SK-N-SH (cell line): ENCODE results near the gene ANKRD16. TPM values are rescaled to one million over a fixed set of nuclear protein-coding genes. Genes with fewer than 3 reads are reported as not detected.

ENCODE experiments used
- CTCF ChIA-PET: fragments of 300-600, 350-600 bp; formaldehyde crosslinking; extraction: SDS; loops from one replicate; lab custom pipeline; 2021; lab: Yijun Ruan, JAX
- POLR2A ChIA-PET: fragments of 350-600 bp; sonication (Branson Sonifier 250); formaldehyde crosslinking; extraction: SDS; loops from one replicate; lab custom pipeline; 2020; ENCODE audit warnings: antibody characterized with exemption, inconsistent platforms; lab: Yijun Ruan, JAX
- DNase-seq: peaks from one replicate; pipeline ENCODE4 v3.0.0; 2012
- H2AFZ ChIP-seq: fragments of 200-600 bp; sonication (generic); 2 replicates; pipeline ENCODE4 v1.8.1; 2016; ENCODE audit warnings: antibody characterized with exemption, mild to moderate bottlenecking, low read depth
- H3F3A ChIP-seq: fragments of 200-600 bp; sonication (generic); replicated peaks from 2 replicates; pipeline ENCODE3; 2016; ENCODE audit warnings: antibody characterized with exemption, mild to moderate bottlenecking; ENCODE audit not compliant: insufficient read depth
- H3K27ac ChIP-seq, 2 experiments: fragments of 200-500 bp in 1 of 2; fragments of 200-600 bp in 1 of 2; sonication (Bioruptor generic) in 1 of 2; sonication (generic), shearing (Covaris generic) in 1 of 2; 2 replicates each; pipeline versions ENCODE4 v1.5.1 to v1.6.1; 2014 to 2016; ENCODE audit warnings: low read depth in 2 of 2, inconsistent platforms in 1 of 2, low read length in 1 of 2, mild to moderate bottlenecking in 1 of 2, mixed read lengths in 1 of 2
- H3K27me3 ChIP-seq: fragments of 200-600 bp; sonication (generic), shearing (Covaris generic); 2 replicates; pipeline ENCODE4 v1.6.1; 2016; ENCODE audit warnings: mixed run types; ENCODE audit not compliant: insufficient read depth
- H3K36me3 ChIP-seq, 2 experiments: fragments of 200-500 bp in 1 of 2; fragments of 200-600 bp in 1 of 2; sonication (Bioruptor generic) in 1 of 2; sonication (generic) in 1 of 2; replicated peaks in 1 of 2; 2 replicates each; pipeline versions ENCODE3 to v1.5.1; 2014 to 2016; ENCODE audit warnings: low read length in 1 of 2, mild to moderate bottlenecking in 1 of 2; ENCODE audit not compliant: insufficient read depth in 2 of 2, control insufficient read depth in 1 of 2
- H3K4me1 ChIP-seq, 2 experiments: fragments of 200-500 bp in 1 of 2; fragments of 200-600 bp in 1 of 2; sonication (Bioruptor generic) in 1 of 2; sonication (generic), shearing (Covaris generic) in 1 of 2; 2 replicates each; pipeline versions ENCODE4 v1.5.1 to v1.6.1; 2014 to 2016; ENCODE audit warnings: low read depth in 1 of 2, low read length in 1 of 2, mixed run types in 1 of 2; ENCODE audit not compliant: insufficient read depth in 2 of 2, control insufficient read depth in 1 of 2
- H3K4me2 ChIP-seq: fragments of 200-600 bp; sonication (generic), shearing (Covaris generic); 2 replicates; pipeline ENCODE4 v1.6.1; 2017; ENCODE audit warnings: mixed run types
- H3K4me3 ChIP-seq, 2 experiments: fragments of 200-500 bp in 1 of 2; fragments of 200-600 bp in 1 of 2; sonication (Bioruptor generic) in 1 of 2; sonication (generic), shearing (Covaris generic) in 1 of 2; 2 replicates each; pipeline versions ENCODE4 v1.5.1 to v1.8.1; 2014 to 2016; ENCODE audit warnings: low read depth in 2 of 2, inconsistent platforms in 1 of 2, low read length in 1 of 2, mild to moderate bottlenecking in 1 of 2, mixed read lengths in 1 of 2, moderate library complexity in 1 of 2
- H3K79me2 ChIP-seq: fragments of 200-600 bp; sonication (generic); 2 replicates; pipeline ENCODE4 v1.8.1; 2017; ENCODE audit warnings: mild to moderate bottlenecking; ENCODE audit not compliant: insufficient read depth
- H3K9ac ChIP-seq: fragments of 200-600 bp; sonication (generic); 2 replicates; pipeline ENCODE4 v1.6.1; 2017; ENCODE audit warnings: mixed run types
- H3K9me2 ChIP-seq: fragments of 200-600 bp; sonication (generic); 2 replicates; pipeline ENCODE4 v1.6.1; 2017; ENCODE audit warnings: mixed run types
- H3K9me3 ChIP-seq: fragments of 200-600 bp; sonication (generic); 2 replicates; pipeline ENCODE4 v1.6.1; 2017; ENCODE audit warnings: mixed run types, mild to moderate bottlenecking, moderate library complexity
- H4K20me1 ChIP-seq: fragments of 200-600 bp; sonication (generic); 2 replicates; pipeline ENCODE4 v1.6.1; 2017; ENCODE audit warnings: mild to moderate bottlenecking, mixed run types; ENCODE audit not compliant: insufficient read depth
- CTCF ChIP-seq: fragments of 200-600 bp; sonication (generic); IDR thresholded peaks from 2 replicates; pipeline ENCODE4 v1.6.1; 2017; ENCODE audit warnings: antibody characterized with exemption, mild to moderate bottlenecking, moderate library complexity
- ELF1 ChIP-seq: IDR thresholded peaks from 2 replicates; pipeline ENCODE4 v1.4.0; 2012
- EZH2phosphoT487 ChIP-seq: fragments of 200-600 bp; sonication (generic); IDR thresholded peaks from 2 replicates; pipeline ENCODE4 v1.6.1; 2017; ENCODE audit warnings: low read depth, mixed run types, mild to moderate bottlenecking, antibody characterized with exemption, moderate library complexity, borderline replicate concordance
- FOSL2 ChIP-seq: IDR thresholded peaks from 2 replicates; pipeline ENCODE4 v1.4.0; 2012; ENCODE audit warnings: low read depth, mild to moderate bottlenecking, moderate library complexity, borderline replicate concordance
- JUND ChIP-seq: IDR thresholded peaks from 2 replicates; pipeline ENCODE4 v1.4.0; 2012
- MAX ChIP-seq: IDR thresholded peaks from 2 replicates; pipeline ENCODE4 v1.4.0; 2012; ENCODE audit warnings: low read depth
- MEF2A ChIP-seq: IDR thresholded peaks from 2 replicates; pipeline ENCODE4 v1.4.0; 2012; ENCODE audit warnings: low read depth, borderline replicate concordance
- NFIC ChIP-seq: IDR thresholded peaks from 2 replicates; pipeline ENCODE4 v1.4.0; 2012; ENCODE audit warnings: borderline replicate concordance
- PBX3 ChIP-seq: IDR thresholded peaks from 2 replicates; pipeline ENCODE4; 2012
- RAD21 ChIP-seq: IDR thresholded peaks from 2 replicates; pipeline ENCODE4 v1.6.1; 2012; ENCODE audit warnings: mild to moderate bottlenecking, low read length
- RCOR1 ChIP-seq: fragments of 150-350 bp; IDR thresholded peaks from 2 replicates; pipeline ENCODE4 v1.6.1; 2017; ENCODE audit warnings: antibody characterized with exemption, low read length
- REST ChIP-seq: IDR thresholded peaks from 2 replicates; pipeline ENCODE4 v1.6.1; 2012; ENCODE audit warnings: mild to moderate bottlenecking, low read depth, low read length, moderate library complexity
- RFX5 ChIP-seq: IDR thresholded peaks from 2 replicates; pipeline ENCODE4 v1.6.1; 2012; ENCODE audit warnings: mild to moderate bottlenecking, improper control_type of control experiment, low read length
- RXRA ChIP-seq: IDR thresholded peaks from 2 replicates; pipeline ENCODE4 v1.4.0; 2012; ENCODE audit warnings: low read depth, mild to moderate bottlenecking, borderline replicate concordance
- SIN3A ChIP-seq: IDR thresholded peaks from 2 replicates; pipeline ENCODE4 v1.6.1; 2012; ENCODE audit warnings: low read depth, mild to moderate bottlenecking, low read length, moderate library complexity, borderline replicate concordance
- TEAD4 ChIP-seq: IDR thresholded peaks from 2 replicates; pipeline ENCODE4 v1.4.0; 2012; ENCODE audit warnings: mild to moderate bottlenecking, borderline replicate concordance; ENCODE audit not compliant: insufficient read depth
- USF1 ChIP-seq: IDR thresholded peaks from 2 replicates; pipeline ENCODE4 v1.4.0; 2012; ENCODE audit warnings: low read depth, borderline replicate concordance
- USF2 ChIP-seq: fragments of 150-350 bp; IDR thresholded peaks from 2 replicates; pipeline ENCODE4 v1.6.1; 2017; ENCODE audit warnings: antibody characterized with exemption, low read length, low read depth, borderline replicate concordance
- YY1 ChIP-seq: IDR thresholded peaks from 2 replicates; pipeline ENCODE4 v1.4.0; 2012; ENCODE audit warnings: low read depth, mild to moderate bottlenecking
- ZBTB33 ChIP-seq: IDR thresholded peaks from 2 replicates; pipeline ENCODE4 v1.4.0; 2012; ENCODE audit warnings: low read depth, borderline replicate concordance
- WGBS: methylation state at CpG from one replicate; pipeline ENCODE4 v1.1.6; 2017; ENCODE audit warnings: low lambda C conversion rate; 5-methylcytosine and 5-hydroxymethylcytosine counted together
- polyA plus RNA-seq, 3 experiments: library from polyadenylated mRNA; depleted of rRNA; stranded (reverse); fragments of >200 nt; gene quantifications; 2 replicates each; pipeline ENCODE4 v1.2.3, GENCODE V29; 2012

Gene ANKRD16
- polyA plus RNA-seq, 1 of the 3 experiments (the other 2 are of a cell fraction): 9.9 TPM

GRCh38 chr10:5813341-5814109 is 76.2 kb downstream of the ANKRD16 start, which contains the start of gene GDI2:
Gene GDI2 (minus strand): TSS chr10:5813434. CDS start chr10:5813258, 176 bp downstream.
- ChIA-PET POLR2A (interaction anchor here (0.9 to 2.3 kb wide), 3 partner anchors 30 to 77 kb away, joined by 4 to 17 read pairs (median 4); partner anchors contain the start of genes ANKRD16 and FBH1), CTCF (interaction anchor here (1.0 to 2.4 kb wide), 4 partner anchors 16 to 152 kb away, joined by 3 to 5 read pairs (median 4); no protein-coding TSS in a partner anchor)
- Histone ChIP-seq H3F3A (no peaks in the 10 kb centered on the region), H3K9me2 (no peaks in the 10 kb centered on the region), H2AFZ (peak within 1 kb of the TSS; percentile 85), H3K4me2 (peak within 1 kb of the TSS; percentile 97), H3K4me1 (peaks cover 18 to 22% of the 10 kb centered on the region in 2 experiments; a peak in 3 of 4 replicates), H3K27me3 (no peaks in the 10 kb centered on the region), H4K20me1 (peaks cover 41% of the 10 kb centered on the region), H3K36me3 (peaks cover 0 to 9% of the 10 kb centered on the region in 2 experiments), H3K79me2 (peaks cover 62% of the 10 kb centered on the region), H3K4me3 (peak within 1 kb of the TSS; percentile 79 to 98), H3K9me3 (no peaks in the 10 kb centered on the region), H3K9ac (peak within 1 kb of the TSS; percentile 100), H3K27ac (peak within 1 kb of the TSS; percentile 94 to 96)
- DNase-seq: peak; percentile 99
- WGBS: 1% methylated on average over 26 of the region's 77 CpGs
- TF ChIP-seq MAX (peak; percentile 92), SIN3A (peak; percentile 91; the same call in 1 of the 2 replicates), NFIC (no peak), YY1 (peak; percentile 87), REST (no peak; the same call in 1 of the 2 replicates), USF2 (no peak), EZH2phosphoT487 (no peak), ZBTB33 (peak; percentile 99), RFX5 (no peak), TEAD4 (0 out of 2 replicates have a peak, but pooled peaks have one; percentile 19), CTCF (no peak), JUND (no peak), RAD21 (0 out of 2 replicates have a peak, but pooled peaks have one; percentile 9), ELF1 (peak; percentile 71), USF1 (peak; percentile 71), MEF2A (no peak), RCOR1 (no peak), PBX3 (peak; percentile 99), FOSL2 (no peak), RXRA (no peak)
